Measurements from ENCODE around the gene FAHD1.

DNA sequence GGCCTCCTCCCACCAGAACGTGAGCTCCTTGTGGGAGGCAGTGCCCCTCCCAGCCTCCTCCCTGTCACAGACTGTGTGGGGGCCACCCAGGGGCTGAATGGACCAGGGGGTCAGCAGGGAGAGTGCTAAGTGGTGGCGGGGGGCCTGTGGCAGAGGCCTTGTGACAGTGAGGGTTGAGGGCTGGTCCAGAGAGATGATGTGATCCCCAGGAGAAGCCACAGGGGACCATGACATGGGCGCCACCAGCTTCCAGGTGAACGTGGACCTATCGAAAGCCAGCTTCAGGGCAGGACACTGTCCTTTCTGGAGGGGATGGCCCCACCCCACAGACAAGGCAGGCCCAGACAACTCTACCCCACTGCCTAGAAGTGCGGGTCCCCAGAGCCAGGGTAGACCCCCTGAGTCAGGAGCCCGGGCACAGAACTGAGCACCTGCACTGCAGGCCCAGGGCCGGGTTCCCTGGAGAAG is 47.7 kb upstream of the FAHD1 start:
- TF ChIP-seq EHMT2 (IDR thresholded peaks at IDR 0.05) (no peak), TAF15 (IDR thresholded peaks at IDR 0.05; ENCODE audit: low read depth, low read length) (no peak), TEAD4 (IDR thresholded peaks at IDR 0.05; ENCODE audit: low read length) (no peak), TEAD4 (CRISPR knock-in tag; IDR thresholded peaks at IDR 0.05; ENCODE audit: borderline replicate concordance) (no peak), MAFF (IDR thresholded peaks at IDR 0.05; ENCODE audit: low read length) (no peak), ZNF232 (CRISPR knock-in tag; IDR thresholded peaks at IDR 0.05) (no peak), ARHGAP35 (IDR thresholded peaks at IDR 0.05; ENCODE audit: partially characterized antibody) (no peak), POU5F1 (IDR thresholded peaks at IDR 0.05; ENCODE audit: borderline replicate concordance, low read depth, low read length, partially characterized antibody) (no peak)
- TF ChIP-seq, protein P1, sequence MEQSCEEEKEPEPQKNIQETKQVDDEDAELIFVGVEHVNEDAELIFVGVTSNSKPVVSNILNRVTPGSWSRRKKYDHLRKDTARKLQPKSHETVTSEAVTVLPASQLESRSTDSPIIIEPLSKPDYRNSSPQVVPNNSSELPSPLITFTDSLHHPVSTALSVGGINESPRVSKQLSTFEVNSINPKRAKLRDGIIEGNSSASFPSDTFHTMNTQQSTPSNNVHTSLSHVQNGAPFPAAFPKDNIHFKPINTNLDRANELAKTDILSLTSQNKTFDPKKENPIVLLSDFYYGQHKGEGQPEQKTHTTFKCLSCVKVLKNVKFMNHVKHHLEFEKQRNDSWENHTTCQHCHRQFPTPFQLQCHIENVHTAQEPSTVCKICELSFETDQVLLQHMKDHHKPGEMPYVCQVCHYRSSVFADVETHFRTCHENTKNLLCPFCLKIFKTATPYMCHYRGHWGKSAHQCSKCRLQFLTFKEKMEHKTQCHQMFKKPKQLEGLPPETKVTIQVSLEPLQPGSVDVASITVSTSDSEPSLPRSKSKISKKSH (CRISPR knock-in tag; IDR thresholded peaks at IDR 0.05) = no peak

Data from K562 (cell line).